Brain microvascular endothelial cell (primary cell): ENCODE results near the gene MTMR10.

ENCODE experiments used
- DNase-seq: peaks from one replicate; pipeline ENCODE4 v3.0.0-alpha.2; 2020
- H3K27ac ChIP-seq: fragments of 250-450 bp; sonication (Bioruptor Pico); 2 replicates; pipeline ENCODE4 v1.5.1; 2020; ENCODE audit warnings: mild to moderate bottlenecking, moderate library complexity
- H3K27me3 ChIP-seq: fragments of 250-450 bp; sonication (Bioruptor Pico); replicated peaks from 2 replicates; pipeline ENCODE4 v1.5.1; 2020; ENCODE audit warnings: mild to moderate bottlenecking
- H3K36me3 ChIP-seq: fragments of 250-450 bp; sonication (Bioruptor Pico); replicated peaks from 2 replicates; pipeline ENCODE4 v1.5.1; 2020; ENCODE audit warnings: mild to moderate bottlenecking
- H3K4me3 ChIP-seq: 2 replicates; pipeline ENCODE4 v1.5.1; 2011; ENCODE audit warnings: low read depth, mild to moderate bottlenecking, control low read depth, low read length, moderate library complexity
- in situ Hi-C: cut with HindIII; loops from 2 replicates; pipeline ENCODE4 v1.10.0; 2017; ENCODE audit warnings: low sequenced_read_pairs, low pct_ligation_motif_present
- TF ChIP-seq, protein P1 (sequence below): IDR thresholded peaks from 2 replicates; pipeline ENCODE4 v1.5.1; 2011; ENCODE audit warnings: low read depth, mild to moderate bottlenecking, moderate library complexity, low read length, control low read depth, inconsistent platforms; ENCODE audit errors: missing control alignments

Gene MTMR10

DNA sequence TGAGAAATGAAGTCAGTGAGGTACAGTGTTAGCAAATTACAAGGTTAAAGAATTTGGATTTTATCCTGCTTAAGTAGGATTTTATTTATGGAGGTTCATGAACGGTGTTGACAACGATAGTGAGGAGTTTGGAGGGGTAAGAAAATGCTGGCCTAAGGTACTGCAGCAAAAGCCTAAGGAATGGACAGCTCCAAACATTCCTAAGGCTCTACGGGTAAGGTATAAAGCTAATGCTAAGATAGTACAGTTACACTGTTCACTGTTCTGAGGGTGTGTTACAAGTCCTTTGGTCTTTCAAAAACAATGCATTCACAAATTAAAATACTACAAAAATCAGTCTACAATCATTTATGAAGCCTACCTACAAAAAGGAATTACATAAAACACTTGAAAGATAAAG is 7.3 kb downstream of the MTMR10 start:
- no peaks in the 10 kb centered on the region for H3K36me3 ChIP-seq
- H3K27ac ChIP-seq, result no peak overlapping the region
- no peak overlapping the region for H3K4me3 ChIP-seq
- H3K27me3 ChIP-seq, result no peaks in the 10 kb centered on the region
- in situ Hi-C loops, result no loop called here
- TF ChIP-seq, protein P1, sequence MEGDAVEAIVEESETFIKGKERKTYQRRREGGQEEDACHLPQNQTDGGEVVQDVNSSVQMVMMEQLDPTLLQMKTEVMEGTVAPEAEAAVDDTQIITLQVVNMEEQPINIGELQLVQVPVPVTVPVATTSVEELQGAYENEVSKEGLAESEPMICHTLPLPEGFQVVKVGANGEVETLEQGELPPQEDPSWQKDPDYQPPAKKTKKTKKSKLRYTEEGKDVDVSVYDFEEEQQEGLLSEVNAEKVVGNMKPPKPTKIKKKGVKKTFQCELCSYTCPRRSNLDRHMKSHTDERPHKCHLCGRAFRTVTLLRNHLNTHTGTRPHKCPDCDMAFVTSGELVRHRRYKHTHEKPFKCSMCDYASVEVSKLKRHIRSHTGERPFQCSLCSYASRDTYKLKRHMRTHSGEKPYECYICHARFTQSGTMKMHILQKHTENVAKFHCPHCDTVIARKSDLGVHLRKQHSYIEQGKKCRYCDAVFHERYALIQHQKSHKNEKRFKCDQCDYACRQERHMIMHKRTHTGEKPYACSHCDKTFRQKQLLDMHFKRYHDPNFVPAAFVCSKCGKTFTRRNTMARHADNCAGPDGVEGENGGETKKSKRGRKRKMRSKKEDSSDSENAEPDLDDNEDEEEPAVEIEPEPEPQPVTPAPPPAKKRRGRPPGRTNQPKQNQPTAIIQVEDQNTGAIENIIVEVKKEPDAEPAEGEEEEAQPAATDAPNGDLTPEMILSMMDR, result no peak
- DNase-seq, result no peak

DNA sequence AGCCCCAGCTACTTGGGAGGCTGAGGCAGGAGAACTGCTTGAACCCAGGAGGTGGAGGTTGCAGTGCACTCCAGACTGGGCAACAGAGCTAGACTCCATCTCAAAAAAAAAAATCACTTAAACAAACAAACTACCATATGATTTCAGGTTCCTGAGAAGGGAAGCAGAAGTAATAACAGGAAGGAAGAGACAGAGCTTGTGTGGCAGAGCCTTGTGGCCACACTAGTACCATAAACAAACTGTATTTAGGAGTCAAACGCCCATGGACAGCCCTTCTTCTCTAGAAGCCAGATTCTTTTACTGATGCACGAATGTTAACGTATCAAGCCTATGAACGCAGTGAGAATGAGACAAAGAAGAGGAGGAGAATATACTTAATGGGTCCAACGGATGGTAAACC is 12.0 kb downstream of the MTMR10 start:
- H3K36me3 ChIP-seq, result no peaks in the 10 kb centered on the region
- no peaks in the 10 kb centered on the region for H3K27me3 ChIP-seq
- in situ Hi-C loops, result no loop called here
- H3K4me3 ChIP-seq, result no peak overlapping the region
- DNase-seq, result no peak
- TF ChIP-seq, protein P1, result no peak
- H3K27ac ChIP-seq, result no peak overlapping the region

DNA sequence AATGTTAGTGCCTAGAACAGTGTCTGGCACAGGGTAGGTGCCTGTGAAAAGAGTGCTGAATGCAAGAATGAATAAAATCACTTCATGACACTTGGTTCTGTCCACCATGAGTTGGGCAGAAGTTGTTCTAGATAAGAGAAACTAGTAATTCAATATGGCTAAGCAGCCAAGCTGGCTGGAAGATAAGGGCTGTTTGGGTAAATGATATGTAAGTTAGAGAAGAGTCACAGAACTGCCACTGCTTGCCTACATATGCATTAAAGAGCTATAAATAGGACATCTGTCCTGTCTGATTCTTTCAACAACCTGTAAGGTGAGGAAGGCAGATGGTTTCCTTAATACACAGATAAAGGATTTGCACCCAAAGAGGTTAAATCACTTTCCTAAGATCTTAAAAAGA is 13.1 kb downstream of the MTMR10 start:
- TF ChIP-seq, protein P1, result no peak
- no peak overlapping the region for H3K4me3 ChIP-seq
- in situ Hi-C loops, result no loop called here
- H3K27ac ChIP-seq, result no peak overlapping the region
- DNase-seq, result no peak
- H3K36me3 ChIP-seq, result peaks cover 6% of the 10 kb centered on the region
- H3K27me3 ChIP-seq, result no peaks in the 10 kb centered on the region

DNA sequence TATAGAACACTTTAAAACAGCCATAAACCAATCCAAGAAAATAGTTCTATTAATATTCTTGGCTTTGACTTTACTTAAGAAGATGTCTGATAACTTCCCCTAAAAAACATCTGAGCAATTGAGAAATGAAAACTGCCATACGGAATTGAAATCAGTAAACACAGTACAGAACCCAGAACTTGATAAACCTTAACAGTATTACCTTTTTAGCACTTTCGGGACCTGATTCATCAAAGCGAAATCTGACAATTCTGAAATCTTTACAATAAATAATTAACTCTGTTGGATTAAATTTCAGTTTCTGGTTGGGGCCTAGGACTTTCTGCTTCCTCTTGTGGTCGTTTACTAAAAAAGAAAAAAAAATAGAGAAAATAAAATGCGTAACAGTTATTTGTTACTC is 17.3 kb downstream of the MTMR10 start:
- TF ChIP-seq, protein P1, result no peak
- in situ Hi-C loops, result no loop called here
- Histone ChIP-seq H3K36me3 (peaks cover 12% of the 10 kb centered on the region), H3K27ac (no peak overlapping the region), H3K27me3 (no peaks in the 10 kb centered on the region), H3K4me3 (no peak overlapping the region)
- DNase-seq, result no peak

DNA sequence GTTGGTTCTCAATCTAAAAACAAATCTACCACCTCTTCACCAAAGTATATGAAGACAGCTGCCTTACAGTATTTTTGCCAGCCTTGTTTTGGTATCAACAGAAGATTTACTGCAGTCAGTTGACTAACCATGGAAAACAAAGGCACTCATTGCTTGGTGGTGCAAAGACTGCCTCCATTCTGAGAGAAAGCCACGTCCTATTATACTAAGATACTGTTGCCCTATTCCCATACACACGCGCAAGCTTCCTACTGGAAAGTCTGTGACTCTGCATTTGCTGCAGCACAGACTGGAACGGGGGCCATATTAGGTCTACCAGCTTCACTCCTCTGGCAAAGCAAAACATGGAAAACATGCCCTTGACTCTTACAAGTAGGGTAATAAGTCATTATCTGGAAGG is 18.0 kb downstream of the MTMR10 start:
- Histone ChIP-seq H3K36me3 (peaks cover 14% of the 10 kb centered on the region), H3K27me3 (no peaks in the 10 kb centered on the region), H3K4me3 (no peak overlapping the region), H3K27ac (no peak overlapping the region)
- TF ChIP-seq, protein P1, result no peak
- in situ Hi-C loops, result no loop called here
- DNase-seq, result no peak

DNA sequence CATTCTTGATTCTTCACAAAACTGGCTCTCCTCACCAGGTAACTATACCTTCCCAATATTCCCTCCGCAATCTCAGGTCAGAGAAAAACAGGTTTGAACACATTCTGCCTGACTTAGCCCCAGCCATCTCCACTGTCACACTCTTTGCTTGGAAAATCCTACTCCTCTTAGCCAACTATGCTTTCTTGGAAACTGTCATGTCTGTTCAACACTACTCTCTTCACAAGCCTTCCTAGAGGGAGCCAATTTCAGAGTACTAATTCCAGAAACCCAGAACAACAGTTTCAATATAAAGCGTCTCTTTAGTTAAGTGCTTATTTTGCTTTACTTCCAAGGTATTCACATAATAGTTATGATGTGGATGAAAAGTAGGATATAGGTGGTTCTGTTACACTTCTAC is 21.7 kb downstream of the MTMR10 start:
- Histone ChIP-seq H3K27me3 (no peaks in the 10 kb centered on the region), H3K4me3 (no peak overlapping the region), H3K27ac (no peak overlapping the region), H3K36me3 (peaks cover 21% of the 10 kb centered on the region)
- DNase-seq, result no peak
- in situ Hi-C loops, result no loop called here
- TF ChIP-seq, protein P1, result no peak
